ENCODE data around the gene CSF1R.

The CSF1R gene

DNA sequence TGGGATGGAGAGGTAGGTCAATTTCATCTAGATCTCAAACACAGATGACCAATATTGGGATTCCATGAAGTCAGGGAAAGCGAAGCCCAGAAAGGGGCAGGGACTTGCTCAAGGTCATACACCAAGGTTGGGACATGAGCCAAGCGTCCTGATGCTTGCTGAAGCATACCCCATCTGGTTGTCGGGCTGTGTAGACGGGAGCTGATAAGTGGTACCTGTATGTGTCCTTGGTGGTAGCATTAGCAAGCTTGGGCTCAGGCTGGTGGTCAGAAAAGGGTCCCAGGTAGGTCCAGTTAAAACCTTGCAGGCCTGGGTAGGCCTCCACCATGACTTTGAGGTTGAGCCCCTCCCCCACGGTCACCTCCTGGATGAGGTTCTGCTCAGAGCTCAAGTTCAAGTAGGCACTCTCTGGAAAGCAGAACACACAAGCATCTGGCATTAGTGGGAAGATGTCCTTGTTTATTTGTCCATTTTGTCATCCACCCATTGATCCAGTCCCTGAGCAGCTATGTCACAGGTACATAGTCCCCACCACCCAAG, 13.2 kb downstream of the CSF1R start:
- Histone ChIP-seq H3K4me3 (ENCODE audit: low read length) (no peak overlapping the region), H3K9me3 (ENCODE audit: insufficient read depth, low read depth, low read length) (no peaks in the 10 kb centered on the region), H3K9ac (ENCODE audit: low read depth, low read length) (no peak overlapping the region), H3K27ac (ENCODE audit: low read length) (no peak overlapping the region), H3K4me1 (ENCODE audit: insufficient read depth, low read length) (no peaks in the 10 kb centered on the region), H3K27me3 (ENCODE audit: insufficient read depth, low read length) (peaks cover 7% of the 10 kb centered on the region; the same call in 1 of the 2 replicates), H3K36me3 (ENCODE audit: insufficient read depth, low read depth, low read length) (no peaks in the 10 kb centered on the region)

GRCh38 chr5:150070821-150071220, 15.5 kb downstream of the CSF1R start:
- no peaks in the 10 kb centered on the region for H3K9me3 ChIP-seq (ENCODE audit: insufficient read depth, low read depth, low read length)
- H3K4me1 ChIP-seq (ENCODE audit: insufficient read depth, low read length), result no peaks in the 10 kb centered on the region
- H3K36me3 ChIP-seq (ENCODE audit: insufficient read depth, low read depth, low read length), result no peaks in the 10 kb centered on the region
- no peak overlapping the region for H3K9ac ChIP-seq (ENCODE audit: low read depth, low read length)
- H3K27me3 ChIP-seq (ENCODE audit: insufficient read depth, low read length), result 0 out of 2 replicates have a peak, but pooled peaks cover 2% of the 10 kb centered on the region
- H3K27ac ChIP-seq (ENCODE audit: low read length), result no peak overlapping the region
- H3K4me3 ChIP-seq (ENCODE audit: low read length), result no peak overlapping the region

- no peaks in the 10 kb centered on the region for H3K36me3 ChIP-seq (ENCODE audit: insufficient read depth, low read depth, low read length)
Measured at GRCh38 chr5:150069672-150070627, 16.4 kb downstream of the CSF1R start.

GRCh38 chr5:150068961-150069645, 17.3 kb downstream of the CSF1R start:
- Histone ChIP-seq H3K9me3 (ENCODE audit: insufficient read depth, low read depth, low read length) (no peaks in the 10 kb centered on the region), H3K27me3 (ENCODE audit: insufficient read depth, low read length) (no peaks in the 10 kb centered on the region; the same call in 1 of the 2 replicates), H3K36me3 (ENCODE audit: insufficient read depth, low read depth, low read length) (no peaks in the 10 kb centered on the region), H3K4me3 (ENCODE audit: low read length) (no peak overlapping the region), H3K27ac (ENCODE audit: low read length) (no peak overlapping the region), H3K4me1 (ENCODE audit: insufficient read depth, low read length) (no peaks in the 10 kb centered on the region), H3K9ac (ENCODE audit: low read depth, low read length) (no peak overlapping the region)

More at GRCh38 chr5:150069672-150070627, 16.4 kb downstream of the CSF1R start:
- no peak overlapping the region for H3K9ac ChIP-seq (ENCODE audit: low read depth, low read length)
- H3K4me1 ChIP-seq (ENCODE audit: insufficient read depth, low read length), result no peaks in the 10 kb centered on the region
- no peak overlapping the region for H3K4me3 ChIP-seq (ENCODE audit: low read length)
- no peaks in the 10 kb centered on the region for H3K9me3 ChIP-seq (ENCODE audit: insufficient read depth, low read depth, low read length)
- H3K27me3 ChIP-seq (ENCODE audit: insufficient read depth, low read length), result no peaks in the 10 kb centered on the region
- no peak overlapping the region for H3K27ac ChIP-seq (ENCODE audit: low read length)

DNA sequence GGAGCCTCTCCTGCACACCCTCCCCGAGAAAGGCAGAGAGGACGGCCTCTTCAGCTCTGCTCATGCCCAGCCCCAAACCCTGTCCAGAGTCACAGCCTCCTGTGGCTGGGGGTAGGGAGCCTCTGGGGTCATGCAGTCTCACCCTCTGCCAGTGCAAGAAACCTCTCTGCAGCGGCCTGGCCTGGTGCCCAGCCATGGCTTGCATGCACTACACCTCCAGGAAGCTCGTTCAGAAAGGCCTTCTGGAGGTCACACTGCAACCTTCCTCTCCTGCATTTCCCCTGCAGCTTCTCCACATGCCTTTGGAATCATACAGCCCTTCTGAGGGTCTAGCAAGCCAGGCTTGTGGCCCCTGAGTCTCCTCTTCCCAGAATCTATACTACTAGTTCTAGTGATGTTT, 17.9 kb downstream of the CSF1R start:
- Histone ChIP-seq H3K36me3 (ENCODE audit: insufficient read depth, low read depth, low read length) (no peaks in the 10 kb centered on the region), H3K9ac (ENCODE audit: low read depth, low read length) (no peak overlapping the region), H3K9me3 (ENCODE audit: insufficient read depth, low read depth, low read length) (no peaks in the 10 kb centered on the region), H3K4me1 (ENCODE audit: insufficient read depth, low read length) (no peaks in the 10 kb centered on the region), H3K27ac (ENCODE audit: low read length) (no peak overlapping the region), H3K4me3 (ENCODE audit: low read length) (no peak overlapping the region), H3K27me3 (ENCODE audit: insufficient read depth, low read length) (no peaks in the 10 kb centered on the region; the same call in 1 of the 2 replicates)

- Histone ChIP-seq H3K27me3 (ENCODE audit: insufficient read depth, low read length) (no peaks in the 10 kb centered on the region; the same call in 1 of the 2 replicates), H3K9ac (ENCODE audit: low read depth, low read length) (no peak overlapping the region), H3K9me3 (ENCODE audit: insufficient read depth, low read depth, low read length) (no peaks in the 10 kb centered on the region), H3K36me3 (ENCODE audit: insufficient read depth, low read depth, low read length) (no peaks in the 10 kb centered on the region), H3K27ac (ENCODE audit: low read length) (no peak overlapping the region), H3K4me1 (ENCODE audit: insufficient read depth, low read length) (no peaks in the 10 kb centered on the region), H3K4me3 (ENCODE audit: low read length) (no peak overlapping the region)
Measured at GRCh38 chr5:150068071-150068470, 18.3 kb downstream of the CSF1R start.

- Histone ChIP-seq H3K4me1 (ENCODE audit: insufficient read depth, low read length) (no peaks in the 10 kb centered on the region), H3K9ac (ENCODE audit: low read depth, low read length) (no peak overlapping the region), H3K36me3 (ENCODE audit: insufficient read depth, low read depth, low read length) (no peaks in the 10 kb centered on the region), H3K4me3 (ENCODE audit: low read length) (no peak overlapping the region), H3K9me3 (ENCODE audit: insufficient read depth, low read depth, low read length) (no peaks in the 10 kb centered on the region), H3K27me3 (ENCODE audit: insufficient read depth, low read length) (no peaks in the 10 kb centered on the region; the same call in 1 of the 2 replicates), H3K27ac (ENCODE audit: low read length) (no peak overlapping the region)
Measured at GRCh38 chr5:150067405-150067960, 18.9 kb downstream of the CSF1R start.

DNA sequence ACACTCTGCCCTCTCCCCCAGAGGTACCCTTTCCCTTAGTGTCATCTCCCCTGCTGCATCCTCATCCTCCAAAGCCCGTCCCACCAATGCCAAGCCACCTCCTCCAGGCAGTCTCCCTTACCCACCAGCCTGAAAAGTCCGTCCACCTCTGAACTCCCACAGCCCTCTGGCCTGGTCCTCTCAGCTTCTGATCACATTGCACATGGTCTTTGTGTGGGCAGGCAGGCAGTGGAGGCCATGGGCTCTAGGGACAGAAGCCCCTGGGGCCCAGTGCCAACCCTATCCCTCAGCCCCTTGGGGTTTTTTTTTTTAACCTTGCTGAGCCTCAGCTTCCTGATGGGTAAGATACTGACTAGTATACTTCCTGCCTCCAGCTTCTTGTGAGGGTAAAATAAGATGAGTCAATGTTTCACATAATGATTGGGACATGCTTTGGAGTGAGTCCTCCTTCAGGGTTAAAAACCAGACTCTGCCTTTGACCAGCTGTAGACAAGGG, 19.4 kb downstream of the CSF1R start:
- no peaks in the 10 kb centered on the region for H3K36me3 ChIP-seq (ENCODE audit: insufficient read depth, low read depth, low read length)
- no peaks in the 10 kb centered on the region for H3K9me3 ChIP-seq (ENCODE audit: insufficient read depth, low read depth, low read length)
- H3K27ac ChIP-seq (ENCODE audit: low read length), result no peak overlapping the region
- H3K9ac ChIP-seq (ENCODE audit: low read depth, low read length), result no peak overlapping the region
- H3K4me3 ChIP-seq (ENCODE audit: low read length), result no peak overlapping the region
- no peaks in the 10 kb centered on the region; the same call in 1 of the 2 replicates for H3K27me3 ChIP-seq (ENCODE audit: insufficient read depth, low read length)
- no peaks in the 10 kb centered on the region for H3K4me1 ChIP-seq (ENCODE audit: insufficient read depth, low read length)

DNA sequence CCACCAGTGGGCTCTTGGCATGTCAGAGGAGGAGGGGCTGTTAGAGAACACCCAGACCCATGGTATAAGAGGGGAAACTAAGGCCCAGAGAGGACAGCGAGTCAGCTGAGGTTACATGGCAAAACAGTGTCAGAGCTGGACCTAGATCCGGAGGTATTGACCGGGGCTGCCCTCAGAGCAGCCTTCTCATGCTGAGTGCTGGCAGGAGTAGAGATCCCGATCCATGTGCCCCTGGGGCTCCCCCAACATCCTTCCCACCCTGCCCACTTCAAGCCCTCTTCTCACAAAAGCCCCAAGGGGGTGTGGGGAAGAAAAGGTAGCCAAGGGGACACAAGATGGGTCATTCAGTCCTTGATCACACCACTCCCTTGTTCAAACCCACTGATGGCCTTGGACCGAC, 19.9 kb downstream of the CSF1R start:
- no peak overlapping the region for H3K4me3 ChIP-seq (ENCODE audit: low read length)
- H3K9me3 ChIP-seq (ENCODE audit: insufficient read depth, low read depth, low read length), result no peaks in the 10 kb centered on the region
- no peaks in the 10 kb centered on the region; the same call in 1 of the 2 replicates for H3K27me3 ChIP-seq (ENCODE audit: insufficient read depth, low read length)
- H3K36me3 ChIP-seq (ENCODE audit: insufficient read depth, low read depth, low read length), result no peaks in the 10 kb centered on the region
- no peak overlapping the region for H3K27ac ChIP-seq (ENCODE audit: low read length)
- no peak overlapping the region for H3K9ac ChIP-seq (ENCODE audit: low read depth, low read length)
- H3K4me1 ChIP-seq (ENCODE audit: insufficient read depth, low read length), result no peaks in the 10 kb centered on the region

DNA sequence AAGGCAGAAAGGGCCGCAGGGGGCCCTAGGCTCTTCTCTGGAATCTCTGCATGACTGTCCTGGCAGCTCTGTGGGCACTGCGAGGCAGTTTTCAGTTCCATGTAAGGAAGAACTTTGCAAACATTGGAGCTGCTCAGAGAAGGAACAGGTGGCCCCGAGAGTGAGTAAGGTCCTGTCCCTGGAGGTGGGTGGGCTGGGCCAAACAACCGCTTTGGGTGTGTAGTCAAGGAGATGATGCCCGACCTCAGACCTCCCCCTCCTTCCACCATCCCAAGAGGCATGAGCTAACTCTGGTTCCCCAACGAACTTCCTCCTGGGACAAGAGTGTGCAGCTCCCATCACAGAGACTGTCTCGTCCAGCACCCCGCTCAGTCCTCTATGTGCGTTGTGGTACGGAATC, 20.5 kb downstream of the CSF1R start:
- no peak overlapping the region for H3K4me3 ChIP-seq (ENCODE audit: low read length)
- no peak overlapping the region for H3K27ac ChIP-seq (ENCODE audit: low read length)

DNA sequence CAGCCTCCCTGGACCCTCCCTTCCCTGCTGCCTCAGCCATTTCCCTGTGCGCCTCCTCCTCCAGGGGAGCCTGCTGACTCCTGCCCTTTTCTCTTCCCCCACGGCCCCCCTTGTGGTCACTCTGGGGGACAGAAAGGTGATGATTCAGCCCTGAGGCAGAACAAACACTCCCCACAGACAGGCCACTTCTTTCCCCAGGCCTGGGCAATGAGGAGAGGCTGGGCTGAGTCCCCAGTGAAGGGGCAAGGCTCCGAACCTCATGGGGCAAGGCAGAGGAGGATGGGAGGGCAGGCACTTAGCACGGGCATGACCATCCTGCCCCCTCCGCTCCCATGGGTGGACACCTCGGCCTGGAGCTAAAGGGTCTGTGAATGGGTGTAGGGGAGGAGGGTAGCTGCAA, 21.0 kb downstream of the CSF1R start:
- H3K9ac ChIP-seq (ENCODE audit: low read depth, low read length), result no peak overlapping the region
- H3K9me3 ChIP-seq (ENCODE audit: insufficient read depth, low read depth, low read length), result no peaks in the 10 kb centered on the region
- no peaks in the 10 kb centered on the region for H3K36me3 ChIP-seq (ENCODE audit: insufficient read depth, low read depth, low read length)
- H3K27me3 ChIP-seq (ENCODE audit: insufficient read depth, low read length), result no peaks in the 10 kb centered on the region; the same call in 1 of the 2 replicates
- no peak overlapping the region for H3K4me3 ChIP-seq (ENCODE audit: low read length)
- H3K4me1 ChIP-seq (ENCODE audit: insufficient read depth, low read length), result no peaks in the 10 kb centered on the region
- H3K27ac ChIP-seq (ENCODE audit: low read length), result no peak overlapping the region

More for the DNA sequence above, 20.5 kb downstream of the CSF1R start:
- no peaks in the 10 kb centered on the region; the same call in 1 of the 2 replicates for H3K27me3 ChIP-seq (ENCODE audit: insufficient read depth, low read length)
- H3K9me3 ChIP-seq (ENCODE audit: insufficient read depth, low read depth, low read length), result no peaks in the 10 kb centered on the region
- no peaks in the 10 kb centered on the region for H3K4me1 ChIP-seq (ENCODE audit: insufficient read depth, low read length)
- H3K36me3 ChIP-seq (ENCODE audit: insufficient read depth, low read depth, low read length), result no peaks in the 10 kb centered on the region
- no peak overlapping the region for H3K9ac ChIP-seq (ENCODE audit: low read depth, low read length)

Measured in iPS-20b (cell line).